Mesodermal cell (in vitro differentiated cells): ENCODE measurements around the gene FLCN.

Experiments
- H3K27ac ChIP-seq: 2 replicates; pipeline ENCODE4 v1.7.0; 2013; ENCODE audit warnings: mild to moderate bottlenecking, low read depth, low read length, moderate library complexity; ENCODE audit not compliant: severe bottlenecking
- H3K36me3 ChIP-seq: 2 replicates; pipeline ENCODE4 v1.7.1; 2013; ENCODE audit warnings: mild to moderate bottlenecking, low read length, moderate library complexity; ENCODE audit not compliant: control insufficient read depth, insufficient read depth
- H3K4me1 ChIP-seq: one replicate; pipeline ENCODE4 v1.7.1; 2013; ENCODE audit warnings: mild to moderate bottlenecking, low read length; ENCODE audit not compliant: insufficient read depth, control insufficient read depth, poor library complexity, severe bottlenecking
- H3K4me3 ChIP-seq: 2 replicates; pipeline ENCODE4 v1.7.0; 2013; ENCODE audit warnings: low read length, control low read depth, mild to moderate bottlenecking; ENCODE audit not compliant: insufficient read depth, poor library complexity, severe bottlenecking; ENCODE audit errors: extremely low read depth
- H3K9me3 ChIP-seq: 2 replicates; pipeline ENCODE4 v1.7.1; 2013; ENCODE audit warnings: mild to moderate bottlenecking, low read length, moderate library complexity; ENCODE audit not compliant: control insufficient read depth
- WGBS, 2 experiments: methylation state at CpG; one replicate each; pipeline ENCODE4 v1.1.5; 2013; ENCODE audit warnings: missing lambda C conversion rate in 2 of 2; ENCODE audit not compliant: insufficient coverage in 2 of 2; 5-methylcytosine and 5-hydroxymethylcytosine counted together

The FLCN gene

DNA sequence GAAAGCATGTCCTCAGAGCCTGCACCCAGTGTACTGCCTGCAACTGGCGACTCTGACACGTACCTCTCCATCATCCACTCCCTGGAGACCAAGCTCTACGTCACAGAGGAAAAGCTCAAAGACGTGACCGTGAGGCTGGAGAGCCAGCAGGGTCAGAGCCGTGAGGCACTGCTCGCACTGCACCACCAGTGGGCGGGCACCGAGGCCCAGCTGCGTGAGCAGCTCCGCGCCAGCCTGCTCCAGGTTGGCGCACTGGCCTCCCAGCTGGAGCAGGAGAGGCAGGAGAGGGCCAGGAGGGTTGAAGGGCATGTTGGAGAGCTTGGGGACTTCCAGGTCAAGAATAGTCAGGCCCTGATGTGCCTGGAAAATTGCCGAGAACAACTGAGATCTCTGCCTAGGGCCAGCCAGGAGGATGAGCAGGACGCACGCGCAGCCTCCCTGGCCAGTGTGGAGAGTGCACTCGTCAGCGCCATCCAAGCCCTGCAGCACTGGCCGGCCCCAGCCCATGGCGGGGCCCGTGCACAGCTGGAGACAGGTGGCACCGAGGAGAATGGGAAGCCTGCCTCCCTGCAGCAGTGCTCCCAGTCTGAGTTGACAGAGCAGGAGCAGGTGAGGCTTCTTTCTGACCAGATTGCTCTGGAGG, 71.2 kb downstream of the FLCN start:
- Histone ChIP-seq H3K4me1 (peaks cover 5% of the 10 kb centered on the region), H3K36me3 (peaks cover 95% of the 10 kb centered on the region), H3K27ac (no peak overlapping the region), H3K4me3 (no peak overlapping the region), H3K9me3 (no peaks in the 10 kb centered on the region)
- 95 to 97% methylated on average over 22 to 23 of the region's 23 CpGs for WGBS, 2 experiments

DNA sequence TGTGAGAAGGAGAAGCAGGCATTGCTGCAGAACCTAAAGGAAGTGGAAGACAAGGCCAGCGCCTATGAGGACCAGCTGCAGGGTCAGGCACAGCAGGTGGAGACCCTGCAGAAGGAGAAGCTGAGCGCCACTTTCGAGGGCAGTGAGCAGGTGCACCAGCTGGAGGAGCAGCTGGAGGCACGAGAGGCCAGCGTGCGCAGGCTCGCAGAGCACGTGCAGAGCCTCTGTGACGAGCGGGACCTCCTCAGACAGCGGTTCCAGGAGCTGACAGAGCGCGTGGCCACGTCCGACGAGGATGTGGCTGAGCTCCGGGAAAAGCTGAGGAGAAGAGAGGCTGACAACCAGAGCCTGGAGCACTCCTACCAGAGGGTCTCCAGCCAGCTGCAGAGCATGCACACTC, 72.3 kb downstream of the FLCN start:
- peaks cover 97% of the 10 kb centered on the region for H3K36me3 ChIP-seq
- 97% methylated on average over 17 of the region's 17 CpGs for WGBS, 2 experiments

DNA sequence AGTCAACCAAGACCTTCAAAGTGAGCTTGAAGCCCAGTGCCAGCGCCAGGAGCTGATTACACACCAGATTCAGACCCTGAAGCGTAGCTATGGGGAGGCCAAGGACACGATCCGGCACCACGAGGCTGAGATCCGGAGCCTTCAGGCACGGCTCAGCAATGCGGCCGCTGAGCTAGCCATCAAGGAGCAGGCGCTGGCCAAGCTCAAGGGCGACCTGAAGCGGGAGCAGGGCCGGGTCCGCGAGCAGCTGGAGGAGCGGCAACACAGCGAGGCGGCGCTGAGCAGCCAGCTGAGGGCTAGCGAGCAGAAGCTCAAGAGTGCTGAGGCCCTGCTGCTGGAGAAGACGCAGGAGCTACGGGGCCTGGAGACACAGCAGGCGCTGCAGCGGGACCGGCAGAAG, 72.8 kb downstream of the FLCN start:
- Histone ChIP-seq H3K4me3 (no peak overlapping the region), H3K9me3 (no peaks in the 10 kb centered on the region), H3K36me3 (peaks cover 97% of the 10 kb centered on the region), H3K27ac (no peak overlapping the region), H3K4me1 (no peaks in the 10 kb centered on the region)
- WGBS, 2 experiments: 96 to 99% methylated on average over 24 to 25 of the region's 25 CpGs

More for the DNA sequence above, 72.3 kb downstream of the FLCN start:
- H3K27ac ChIP-seq: no peak overlapping the region
- H3K9me3 ChIP-seq: no peaks in the 10 kb centered on the region
- H3K4me1 ChIP-seq: no peaks in the 10 kb centered on the region
- H3K4me3 ChIP-seq: no peak overlapping the region
